ENCODE results near the gene SLC17A3.

SLC17A3 gene, protein sequence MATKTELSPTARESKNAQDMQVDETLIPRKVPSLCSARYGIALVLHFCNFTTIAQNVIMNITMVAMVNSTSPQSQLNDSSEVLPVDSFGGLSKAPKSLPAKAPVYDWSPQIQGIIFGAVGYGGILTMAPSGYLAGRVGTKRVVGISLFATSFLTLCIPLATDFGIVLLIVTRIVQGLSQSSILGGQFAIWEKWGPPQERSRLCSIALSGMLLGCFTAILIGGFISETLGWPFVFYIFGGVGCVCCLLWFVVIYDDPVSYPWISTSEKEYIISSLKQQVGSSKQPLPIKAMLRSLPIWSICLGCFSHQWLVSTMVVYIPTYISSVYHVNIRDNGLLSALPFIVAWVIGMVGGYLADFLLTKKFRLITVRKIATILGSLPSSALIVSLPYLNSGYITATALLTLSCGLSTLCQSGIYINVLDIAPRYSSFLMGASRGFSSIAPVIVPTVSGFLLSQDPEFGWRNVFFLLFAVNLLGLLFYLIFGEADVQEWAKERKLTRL
- total RNA-seq: 0 to 0.18 (median 0) reads per million in 4 experiments

DNA sequence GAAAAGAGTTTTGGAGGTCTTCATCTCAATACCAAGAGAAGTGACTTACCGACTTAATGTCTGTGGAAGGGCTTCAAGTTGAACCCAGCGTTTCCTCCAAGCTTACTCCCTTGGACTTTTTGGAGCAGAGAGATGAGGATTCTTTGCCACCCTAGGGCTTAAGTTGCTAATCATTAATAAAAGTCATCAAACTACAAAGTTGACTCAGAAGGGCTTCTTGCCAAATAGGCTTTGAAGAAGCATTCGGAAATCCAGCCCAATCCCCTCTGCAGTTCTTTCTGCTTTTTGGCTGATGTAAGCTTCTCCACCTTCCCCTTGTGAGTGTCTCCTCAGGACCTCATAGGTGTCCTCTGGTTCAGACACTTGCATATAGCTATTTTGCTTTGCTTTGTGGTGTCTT is at the start of gene SLC17A3:
Gene SLC17A3 (minus strand): TSS at position 126 of the 400 bp plus-strand sequence. CDS start 5,856 bp downstream, outside the sequence.
- no peak for DNase-seq

DNA sequence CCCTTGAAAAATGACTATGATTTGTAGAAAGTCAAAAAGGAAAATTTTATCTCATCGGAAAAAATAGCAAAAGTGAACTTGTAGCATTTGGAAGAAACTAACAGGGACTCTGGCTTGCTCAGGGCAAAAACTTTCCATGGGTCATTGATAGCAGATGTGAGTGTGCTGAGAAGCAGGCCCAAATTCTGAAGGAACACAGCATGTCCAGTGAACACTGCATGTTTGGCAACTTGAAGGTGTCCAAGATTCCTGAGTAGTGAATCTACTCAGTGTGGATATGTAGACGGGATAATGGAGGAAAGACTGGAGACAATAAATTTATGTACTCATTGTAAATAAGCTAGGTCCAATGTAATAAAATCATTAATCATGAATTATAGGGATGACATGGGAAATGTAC is 48.3 kb upstream of the SLC17A3 start:
- no peak for DNase-seq

DNA sequence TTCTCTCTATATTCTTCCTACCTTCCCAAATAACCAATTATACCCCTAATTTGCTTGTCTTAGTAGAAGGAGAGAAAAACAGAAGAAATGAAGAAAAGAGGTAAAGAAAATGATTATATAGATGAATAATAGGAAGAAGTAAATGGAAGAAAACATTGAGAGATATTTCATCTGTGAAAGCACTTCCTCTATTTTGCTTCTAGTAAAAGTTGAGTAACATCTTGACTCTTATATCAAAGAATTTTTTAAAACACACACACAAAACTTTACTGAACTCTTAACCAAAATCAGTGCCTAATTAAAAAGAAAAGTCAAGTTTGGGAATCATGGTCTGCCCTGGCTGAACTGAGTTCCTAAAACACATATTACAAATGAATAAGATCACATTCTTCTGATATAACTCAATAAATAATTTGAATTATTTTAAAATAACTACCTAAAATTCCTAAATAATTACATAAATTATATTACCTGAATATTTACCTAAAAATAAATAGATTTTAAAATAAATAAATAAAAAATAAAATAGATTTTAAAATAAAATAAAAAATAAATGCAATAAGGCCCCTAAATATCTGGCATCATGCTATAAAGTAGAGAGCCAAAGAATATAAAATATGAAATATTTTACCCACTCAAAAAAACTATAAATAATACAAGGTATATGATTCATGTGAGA is 47.6 kb upstream of the SLC17A3 start:
- DNase-seq: no peak

DNA sequence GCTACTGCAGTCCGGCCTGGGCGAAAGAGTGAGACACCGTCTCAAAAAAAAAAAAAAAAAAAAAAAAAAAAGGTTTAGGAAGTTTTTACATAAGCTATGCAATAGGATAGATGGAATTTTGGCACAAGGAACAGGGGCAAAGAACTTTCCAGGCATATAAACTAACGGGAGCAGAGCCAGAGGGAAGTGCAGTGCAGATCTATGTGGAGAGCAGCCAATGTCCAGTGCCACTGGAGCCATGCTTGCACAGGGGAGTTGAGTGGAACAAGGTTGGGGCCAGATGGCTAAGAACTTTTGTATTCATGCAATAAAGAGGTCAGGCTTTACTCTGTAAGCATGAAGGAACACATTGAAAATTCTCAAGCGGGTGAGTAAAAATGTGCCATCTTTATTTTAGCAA is 45.6 kb upstream of the SLC17A3 start:
- no peak for DNase-seq

DNA sequence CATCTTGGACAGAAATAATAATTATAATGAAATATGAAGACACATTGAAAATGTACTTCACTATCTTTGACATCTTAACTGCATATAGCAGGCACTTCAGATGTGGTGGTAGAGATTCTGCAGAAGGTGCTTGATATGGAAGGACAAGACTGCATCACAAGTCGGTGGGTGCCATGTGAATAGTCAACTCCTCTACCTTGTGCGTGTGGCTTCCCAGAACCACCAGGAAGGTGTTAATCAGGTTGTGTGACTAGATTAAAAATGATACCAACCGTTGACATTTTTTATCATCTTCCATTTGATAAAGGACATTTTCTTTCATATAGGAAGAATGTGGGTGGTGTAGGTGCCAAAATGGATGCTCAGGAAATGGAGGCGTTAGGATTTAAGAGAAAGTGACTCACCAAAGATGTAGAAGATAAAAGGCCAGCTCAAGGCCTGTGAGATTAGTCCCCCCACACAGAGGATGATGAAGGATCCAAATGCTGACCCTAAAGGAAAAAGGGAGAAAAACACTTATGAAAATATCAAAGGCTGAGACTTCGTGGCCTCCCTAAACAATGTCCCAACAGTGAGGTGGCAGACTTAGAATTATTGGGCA is 44.1 kb upstream of the SLC17A3 start:
- no peak for DNase-seq

DNA sequence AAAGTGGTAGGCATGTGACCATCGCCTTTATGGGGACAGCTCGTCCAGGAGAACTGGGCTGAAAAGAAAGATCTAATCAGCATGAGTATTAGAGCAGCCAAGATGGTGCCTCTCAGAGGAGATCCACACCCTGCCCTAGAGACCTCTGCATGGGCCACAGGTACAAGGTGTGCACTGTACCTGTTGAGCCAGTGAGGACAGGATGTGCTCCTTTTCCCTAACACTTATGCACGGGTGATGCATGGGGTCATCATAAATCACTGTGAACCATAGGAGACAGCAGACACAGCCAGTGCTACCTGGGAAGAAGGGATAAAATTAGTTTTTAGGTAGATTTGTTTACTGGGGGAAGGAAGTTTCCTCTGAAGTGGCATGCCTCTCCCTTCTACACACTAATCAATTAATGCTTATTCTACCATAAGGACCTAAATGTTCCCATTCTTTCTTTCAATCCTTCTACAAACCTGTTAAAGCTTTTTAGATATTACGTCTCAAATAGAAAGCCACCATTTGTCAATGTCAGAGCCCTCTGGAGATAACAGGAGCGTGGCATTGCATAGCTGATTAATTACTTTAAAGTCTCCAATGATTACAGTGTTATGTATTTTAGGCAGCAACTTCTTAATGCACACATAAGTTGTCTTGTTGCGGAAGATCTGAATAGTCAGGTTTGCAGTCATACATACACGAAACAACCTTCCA is 42.9 kb upstream of the SLC17A3 start:
- DNase-seq: no peak

DNA sequence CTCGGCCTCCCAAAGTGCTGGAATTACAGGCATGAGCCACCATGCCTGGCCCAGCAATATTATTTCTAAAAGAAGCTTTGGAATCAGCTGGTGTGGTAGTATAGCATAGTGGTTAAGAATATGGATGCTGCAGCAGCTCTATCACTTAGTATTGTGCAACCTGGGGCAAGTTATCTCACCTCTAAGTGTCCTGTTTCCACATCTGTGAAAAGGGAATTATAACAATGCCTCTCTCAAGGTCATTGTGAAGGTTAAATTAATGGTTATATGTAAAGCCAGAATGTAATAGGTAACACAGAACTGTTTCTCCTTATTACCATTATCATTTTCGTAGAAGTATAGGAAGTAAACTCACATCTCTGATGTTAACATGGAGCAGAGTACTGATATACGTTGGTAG is 42.3 kb upstream of the SLC17A3 start:
- DNase-seq: no peak

DNA sequence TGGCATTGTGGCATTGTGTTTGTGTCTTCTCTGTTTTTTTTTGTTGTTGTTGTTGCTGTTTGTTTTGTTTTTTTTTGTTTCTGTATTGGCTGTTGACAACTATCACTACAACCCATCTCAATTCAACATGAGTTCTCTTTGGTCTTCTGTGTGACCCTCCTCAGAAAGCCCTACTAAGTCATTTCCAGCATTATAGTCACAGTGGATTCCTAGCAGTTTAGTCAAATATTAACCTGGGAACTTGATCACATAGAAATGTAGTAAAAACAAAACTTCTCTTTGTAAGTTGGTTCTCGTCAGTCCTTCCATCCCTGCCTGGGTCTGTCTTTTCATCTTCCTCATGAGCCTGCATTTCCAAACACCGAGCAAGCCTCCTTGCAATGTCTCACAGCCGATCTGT is 39.7 kb upstream of the SLC17A3 start:
- no peak for DNase-seq

DNA sequence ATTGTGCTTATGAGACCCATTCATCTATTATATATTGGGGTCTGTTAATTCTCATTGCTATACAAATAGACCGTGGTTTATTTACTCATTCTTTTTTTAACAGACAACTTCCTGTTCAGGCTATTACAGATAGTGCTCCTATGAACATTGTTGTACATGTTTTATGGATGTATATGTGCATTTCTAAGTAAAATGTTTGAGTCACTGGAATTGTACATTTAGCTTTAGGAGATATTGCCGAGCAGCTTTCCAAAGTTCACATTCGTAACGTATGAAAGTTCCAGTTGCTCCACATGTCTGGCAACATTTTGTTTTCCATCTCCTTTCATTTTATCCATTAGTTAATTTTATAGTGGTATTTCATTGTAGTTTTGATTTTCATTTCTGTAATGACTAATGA is 37.3 kb upstream of the SLC17A3 start:
- no peak for DNase-seq

DNA sequence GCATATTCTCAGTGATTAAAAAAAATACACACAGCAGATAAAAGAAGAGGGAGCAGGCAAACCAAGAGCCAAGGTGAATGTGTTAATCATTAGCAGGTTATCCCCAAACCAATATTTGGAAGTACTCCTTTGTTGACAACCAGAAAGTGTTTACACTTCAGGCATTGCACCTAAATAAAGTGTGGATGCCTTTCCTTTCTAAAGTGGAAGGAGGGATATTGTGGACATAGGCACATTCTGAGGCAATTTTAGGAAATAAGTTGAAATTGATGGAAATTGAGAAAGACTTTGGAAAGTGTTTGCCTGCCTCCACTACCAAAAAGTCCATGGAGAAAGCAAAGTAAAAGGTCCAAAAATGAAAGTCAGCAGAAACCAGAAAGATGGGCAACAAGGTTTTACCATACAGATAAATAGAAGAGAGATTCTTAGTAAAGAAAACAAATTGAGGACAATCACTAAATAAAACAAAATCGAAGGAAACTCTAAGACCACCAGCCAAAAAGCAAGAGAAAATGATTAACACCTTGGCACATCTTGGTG is 33.5 kb upstream of the SLC17A3 start:
- DNase-seq: no peak

DNA sequence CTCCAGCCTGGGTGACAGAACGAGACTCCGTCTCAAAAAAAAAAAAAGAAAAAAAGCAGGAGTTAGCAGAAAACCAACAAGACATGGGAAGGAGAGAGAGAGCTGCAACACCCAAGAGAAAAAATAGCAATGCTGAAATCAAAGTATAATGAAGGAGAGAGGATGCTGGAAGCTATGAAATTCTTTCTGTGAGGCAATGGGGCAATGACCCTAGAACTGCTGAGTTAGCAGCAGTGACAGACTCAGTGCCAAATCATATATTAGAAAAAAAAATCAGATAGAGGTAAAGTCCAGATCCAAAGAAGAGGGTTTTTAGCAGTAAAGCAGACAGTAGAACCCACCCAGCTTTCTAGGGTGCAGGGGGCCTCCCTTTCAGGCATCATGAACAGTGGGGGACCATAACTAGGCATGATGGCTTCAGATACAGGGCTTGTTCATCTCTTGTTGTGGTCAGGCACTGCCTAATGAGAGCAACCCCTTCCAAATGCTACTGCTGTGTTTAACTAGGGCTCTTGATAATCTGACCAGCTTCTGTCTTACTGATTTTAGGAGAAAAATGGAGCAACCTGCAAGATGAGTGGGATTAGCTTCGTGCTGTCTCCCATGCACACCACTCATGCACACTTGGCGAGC is 29.5 kb upstream of the SLC17A3 start:
- no peak for DNase-seq

DNA sequence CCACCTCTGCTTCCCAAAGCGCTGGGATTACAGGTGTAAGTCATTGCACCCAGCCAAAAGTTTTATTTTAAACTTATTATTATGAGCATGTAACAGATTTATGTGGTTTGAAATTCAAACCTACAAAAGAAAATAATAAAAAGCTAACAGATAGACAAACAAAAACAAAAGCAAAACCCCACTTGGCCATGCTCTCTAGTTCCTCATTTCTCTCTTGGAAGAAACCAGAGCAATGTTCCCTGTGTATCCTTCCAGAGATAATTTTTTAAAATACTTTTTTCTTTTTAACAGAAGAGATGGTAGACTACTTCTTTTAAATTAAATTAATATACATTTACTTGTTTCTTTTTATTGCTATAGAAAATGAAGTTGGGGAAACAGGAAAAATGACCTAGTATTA is 28.0 kb upstream of the SLC17A3 start:
- no peak for DNase-seq

DNA sequence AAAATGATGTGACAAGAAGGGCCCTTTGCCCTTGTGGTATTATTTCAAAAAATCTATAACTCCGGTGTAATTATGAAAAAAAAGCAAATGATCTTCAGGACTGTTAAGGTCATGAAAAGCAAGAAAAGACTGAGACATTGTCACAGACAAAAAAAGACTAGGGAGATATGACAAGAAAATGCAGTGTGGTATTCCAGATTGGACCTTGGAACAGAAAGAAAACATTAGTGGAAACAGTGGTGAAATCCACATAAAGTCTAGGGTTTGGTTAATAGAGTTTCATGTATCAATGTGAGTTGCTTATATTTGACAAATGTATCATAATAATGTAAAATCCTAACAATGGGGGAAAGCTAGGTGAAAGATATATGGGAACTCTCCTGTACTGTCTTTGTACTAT is 26.8 kb upstream of the SLC17A3 start:
- no peak for DNase-seq

DNA sequence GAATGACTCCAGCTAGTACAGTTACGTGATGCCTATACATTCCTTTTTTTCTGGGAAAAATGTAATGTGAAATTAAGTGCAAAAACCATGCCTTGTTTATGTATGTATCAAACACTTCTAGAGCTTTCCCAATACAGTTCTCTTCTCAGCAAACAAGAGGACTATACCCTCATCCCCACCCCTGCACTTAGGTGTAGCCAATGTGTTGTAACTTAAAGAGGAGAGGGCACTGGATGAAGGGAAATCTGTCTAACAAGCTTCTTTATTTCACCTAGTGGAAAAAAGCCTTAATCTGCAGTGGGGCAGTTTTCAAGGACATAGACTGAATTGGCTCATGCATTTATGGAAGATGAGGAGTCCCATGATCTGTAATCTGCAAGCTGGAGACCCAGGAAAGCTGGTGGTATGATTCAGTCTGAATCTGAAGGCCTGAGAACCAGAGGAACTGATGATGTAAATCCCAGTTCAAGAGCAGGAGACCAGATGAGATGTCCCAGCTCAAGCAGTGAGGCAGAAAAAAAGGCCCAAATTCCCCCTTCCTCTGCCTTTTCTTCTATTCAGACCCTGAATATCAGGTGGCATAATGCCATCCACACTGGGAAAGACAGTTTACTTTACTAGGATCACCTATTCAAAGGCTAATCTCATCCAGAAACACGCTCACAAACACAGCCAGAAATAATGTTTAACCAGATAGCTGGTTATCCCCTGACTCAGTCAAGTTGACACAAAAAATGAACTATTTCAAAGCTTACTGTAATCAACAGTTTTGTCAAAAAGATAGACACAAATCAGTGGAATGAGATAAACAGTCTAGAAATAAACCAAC is 25.8 kb upstream of the SLC17A3 start:
- DNase-seq: no peak

DNA sequence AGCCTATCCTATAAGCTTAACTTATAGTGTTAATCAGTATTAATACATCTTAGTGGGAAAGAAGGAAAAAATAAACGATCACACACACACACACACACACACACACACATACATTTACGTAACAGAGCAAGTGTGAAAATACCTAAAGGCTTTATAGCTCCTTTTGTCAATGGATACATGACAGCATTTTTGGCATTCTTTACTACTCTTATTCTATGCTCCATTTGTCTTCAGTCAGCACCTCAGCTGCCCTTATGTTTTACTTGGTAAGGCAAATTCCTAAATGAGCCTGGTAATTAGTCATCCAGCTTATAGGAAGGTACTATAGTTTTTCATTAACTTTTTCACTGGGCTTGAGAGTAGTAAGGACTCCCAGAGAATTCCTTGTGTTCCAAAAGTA is 25.1 kb upstream of the SLC17A3 start:
- no peak for DNase-seq

DNA sequence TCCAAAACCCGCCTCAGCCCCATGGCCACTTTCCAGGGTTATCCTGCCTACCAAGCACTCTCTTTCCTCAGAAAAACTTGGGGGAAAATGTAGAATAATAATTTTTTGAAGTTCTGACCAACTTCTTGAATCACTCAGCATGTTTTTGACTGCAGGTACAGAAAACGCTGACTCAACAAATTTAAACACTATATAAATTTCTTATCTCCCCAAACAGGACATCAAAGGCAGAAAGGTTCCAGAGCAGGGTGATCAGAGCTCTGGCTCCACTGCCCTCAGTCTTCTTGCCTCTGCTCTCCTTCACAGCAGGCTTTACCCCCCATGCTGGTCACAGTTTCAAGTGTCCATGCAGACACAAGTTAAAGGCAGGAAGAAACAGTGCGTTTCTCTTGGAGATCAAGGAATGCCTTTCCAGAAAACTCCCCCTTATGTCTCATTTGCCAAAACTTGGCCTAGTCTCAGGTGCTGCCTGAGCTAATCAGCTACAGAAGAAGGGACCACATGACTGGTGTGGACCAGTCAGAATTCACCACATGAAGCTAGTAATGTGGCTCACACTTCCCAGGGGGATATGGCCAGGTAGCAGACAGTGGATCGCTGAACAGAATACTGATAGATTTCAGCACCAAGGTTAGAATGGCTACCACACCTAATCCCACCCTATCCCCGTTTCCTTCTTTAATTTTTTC is 24.4 kb upstream of the SLC17A3 start:
- no peak for DNase-seq

DNA sequence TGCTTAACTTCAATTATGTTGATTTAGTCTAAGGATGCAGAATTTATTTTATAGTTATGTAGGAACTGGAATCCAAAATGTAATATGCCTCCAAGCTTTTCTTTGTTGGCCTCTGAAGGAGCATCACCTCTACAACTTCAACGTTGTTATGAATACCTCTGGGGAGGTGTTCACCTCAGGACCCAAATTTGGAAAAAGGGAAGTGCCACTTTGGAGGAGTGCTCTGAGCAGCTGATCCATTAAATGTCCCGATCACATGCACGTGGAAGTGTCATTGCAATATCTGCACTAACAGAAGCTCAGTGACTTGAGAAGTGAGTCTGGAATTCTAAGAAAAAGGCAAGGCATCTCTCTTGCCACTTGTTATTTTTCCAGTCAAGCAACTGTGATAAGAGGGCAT is 22.2 kb upstream of the SLC17A3 start:
- DNase-seq: no peak

DNA sequence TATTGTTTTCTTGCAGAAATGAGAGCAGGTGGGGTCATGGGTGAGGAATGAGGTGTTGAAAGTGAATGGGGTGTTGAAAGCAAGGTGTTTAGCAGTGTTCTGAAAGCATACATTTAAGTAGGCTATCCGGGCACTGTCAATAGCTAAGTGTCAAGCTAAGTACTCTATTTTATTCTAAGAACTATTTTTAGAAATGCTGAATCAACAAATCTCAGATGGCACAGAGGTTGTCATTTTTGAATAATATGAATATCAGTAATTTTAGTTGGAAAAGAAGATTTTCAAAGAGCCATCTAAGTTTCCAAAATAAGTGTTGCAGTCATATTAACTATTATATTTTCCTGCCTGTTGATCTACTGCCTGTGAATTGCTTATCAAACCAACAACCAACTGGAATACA is 21.7 kb upstream of the SLC17A3 start:
- DNase-seq: no peak

DNA sequence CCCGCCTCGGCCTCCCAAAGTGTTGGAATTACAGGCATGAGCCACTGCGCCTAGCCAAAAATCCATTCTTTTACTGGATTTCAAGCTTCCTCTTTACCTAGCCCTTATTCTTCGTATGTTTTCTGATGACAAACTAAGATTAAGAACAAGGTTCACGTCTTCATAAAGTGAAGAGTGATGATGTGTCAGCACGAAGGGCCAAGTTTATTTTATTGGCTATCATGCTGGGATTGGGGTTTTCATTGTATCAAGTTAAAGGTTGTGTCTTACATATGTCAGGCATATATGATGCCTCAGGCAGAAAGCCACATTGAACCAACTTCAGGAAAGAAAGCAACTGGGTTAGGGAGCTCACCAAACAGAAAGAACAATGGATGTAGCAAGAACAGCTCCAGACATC is 19.7 kb upstream of the SLC17A3 start:
- DNase-seq: no peak

DNA sequence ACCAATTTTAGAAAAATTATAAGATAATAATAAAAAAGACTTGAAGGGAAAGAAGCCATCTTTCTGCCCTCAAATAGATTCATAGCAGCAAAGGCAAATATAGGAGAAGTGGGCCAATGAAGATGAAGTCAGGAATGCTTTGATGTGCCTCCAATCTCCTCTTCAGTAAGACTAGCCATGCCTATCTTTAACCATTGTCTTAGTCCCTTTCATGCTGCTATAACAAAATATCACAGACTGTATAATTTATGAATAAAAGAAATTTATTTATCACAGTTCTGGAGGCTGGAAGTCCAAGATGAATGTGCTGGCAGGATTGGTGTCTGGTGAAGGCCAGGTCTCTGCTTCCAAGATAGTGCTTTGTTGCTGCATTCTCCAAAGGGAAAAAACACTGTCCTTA is 18.8 kb upstream of the SLC17A3 start:
- DNase-seq: no peak

All from effector CD8-positive, alpha-beta T cell (primary cell).